Endothelial cell of umbilical vein (primary cell): ENCODE results near the gene CLIP1. TPM values are rescaled to one million over a fixed set of nuclear protein-coding genes. Genes with fewer than 3 reads are reported as not detected.

Experiments
- BruUV-seq: library from RNA; stranded (reverse); fragments of 400-500 nt; replicated peaks from 2 replicates; lab custom pipeline; 2021; lab: Mats Ljungman, UMichigan
- CTCF ChIA-PET: fragments of 300-600, 350-600 bp; sonication (Branson Sonifier 250); formaldehyde crosslinking; loops from one replicate; lab custom pipeline; 2021; ENCODE audit warnings: antibody characterized with exemption, inconsistent platforms; lab: Charles Lee
- POLR2A ChIA-PET: fragments of 300-600, 350-600 bp; sonication (Branson Sonifier 250); formaldehyde crosslinking; loops from one replicate; lab custom pipeline; 2021; ENCODE audit warnings: antibody characterized with exemption, inconsistent platforms; lab: Charles Lee
- DNase-seq: peaks from one replicate; pipeline ENCODE4 v3.0.0-alpha.2; 2011; ENCODE audit warnings: low read depth, low spot score
- FAIRE-seq: peaks from 2 replicates; lab custom pipeline; 2011; peaks lifted over from hg19 to GRCh38; lab: Jason Lieb, UNC
- H2AFZ ChIP-seq: 2 replicates; pipeline ENCODE4 v1.6.0; 2012; ENCODE audit warnings: low read depth, low read length, control low read depth, inconsistent platforms
- H3K27ac ChIP-seq: 2 replicates; pipeline ENCODE4 v1.5.1; 2011; ENCODE audit warnings: low read depth, mild to moderate bottlenecking, control low read depth, low read length, moderate library complexity; ENCODE audit not compliant: insufficient read depth
- H3K27me3 ChIP-seq, 2 experiments: 2 replicates each; pipeline versions ENCODE4 v1.6.0 to v1.6.1; 2011; ENCODE audit warnings: low read length in 2 of 2, mixed read lengths in 1 of 2; ENCODE audit not compliant: control insufficient read depth in 2 of 2, insufficient read depth in 2 of 2
- H3K36me3 ChIP-seq, 2 experiments: 2 replicates in 1 of 2; 3 replicates in 1 of 2; pipeline ENCODE4 v1.5.1; 2011; ENCODE audit warnings: low read length in 2 of 2, mild to moderate bottlenecking in 1 of 2, moderate library complexity in 1 of 2; ENCODE audit not compliant: control insufficient read depth in 2 of 2, insufficient read depth in 2 of 2; ENCODE audit errors: extremely low read depth in 1 of 2
- H3K4me1 ChIP-seq: 3 replicates; pipeline ENCODE4 v1.5.1; 2011; ENCODE audit warnings: mild to moderate bottlenecking, low read length; ENCODE audit not compliant: control insufficient read depth, insufficient read depth; ENCODE audit errors: extremely low read depth
- H3K4me2 ChIP-seq: 2 replicates; pipeline ENCODE4 v1.6.1; 2011; ENCODE audit warnings: low read length, control low read depth, mixed read lengths; ENCODE audit not compliant: insufficient read depth
- H3K4me3 ChIP-seq, 3 experiments: fragments of 200-600 bp in 1 of 3; sonication (generic), shearing (Covaris generic) in 1 of 3; replicated peaks in 1 of 3; 2 replicates each; pipeline ENCODE4 v1.5.1; 2011 to 2016; ENCODE audit warnings: control low read depth in 3 of 3, low read length in 3 of 3, mild to moderate bottlenecking in 2 of 3, inconsistent platforms in 1 of 3, low read depth in 1 of 3, moderate library complexity in 1 of 3; ENCODE audit not compliant: insufficient read depth in 1 of 3
- H3K79me2 ChIP-seq: 2 replicates; pipeline ENCODE4 v1.6.0; 2012; ENCODE audit warnings: low read length, inconsistent platforms; ENCODE audit not compliant: control insufficient read depth, insufficient read depth
- H3K9ac ChIP-seq: replicated peaks from 2 replicates; pipeline ENCODE3; 2011; ENCODE audit warnings: low read length, control low read depth; ENCODE audit not compliant: insufficient read depth; ENCODE audit errors: extremely low read depth
- H3K9me1 ChIP-seq: replicated peaks from 3 replicates; pipeline ENCODE4 v1.6.0; 2011; ENCODE audit warnings: mild to moderate bottlenecking, low read length; ENCODE audit not compliant: control insufficient read depth, insufficient read depth; ENCODE audit errors: extremely low read depth
- H3K9me3 ChIP-seq: replicated peaks from 2 replicates; pipeline ENCODE4 v1.5.1; 2012; ENCODE audit warnings: low read length, inconsistent platforms; ENCODE audit not compliant: control insufficient read depth, insufficient read depth
- H4K20me1 ChIP-seq: replicated peaks from 2 replicates; pipeline ENCODE3; 2011; ENCODE audit warnings: mild to moderate bottlenecking, low read length; ENCODE audit not compliant: control insufficient read depth, insufficient read depth; ENCODE audit errors: extremely low read depth
- EZH2 ChIP-seq: IDR thresholded peaks from 2 replicates; pipeline ENCODE4 v1.6.1; 2012; ENCODE audit warnings: borderline replicate concordance, low read depth, mild to moderate bottlenecking, moderate library complexity, low read length, inconsistent platforms; ENCODE audit not compliant: severe bottlenecking
- FOS ChIP-seq: IDR thresholded peaks from 2 replicates; pipeline ENCODE4 v1.6.1; 2011; ENCODE audit warnings: mild to moderate bottlenecking, low read length, moderate library complexity, borderline replicate concordance; ENCODE audit not compliant: insufficient read depth
- GATA2 ChIP-seq: IDR thresholded peaks from 2 replicates; pipeline ENCODE4 v1.7.0; 2011; ENCODE audit warnings: low read depth, mild to moderate bottlenecking, moderate library complexity, mixed read lengths, low read length; ENCODE audit not compliant: insufficient read length, insufficient read depth
- JUN ChIP-seq: IDR thresholded peaks from 2 replicates; pipeline ENCODE4 v1.6.1; 2011; ENCODE audit warnings: borderline replicate concordance, low read depth; ENCODE audit not compliant: insufficient read length, insufficient read depth
- MYC ChIP-seq: IDR thresholded peaks from one replicate; pipeline ENCODE4 v1.6.1; 2011; ENCODE audit warnings: mild to moderate bottlenecking, low read depth, low read length
- POLR2A ChIP-seq: IDR thresholded peaks from 2 replicates; pipeline ENCODE4 v1.6.1; 2012; ENCODE audit warnings: low read depth, mild to moderate bottlenecking, control low read depth, low read length
- POLR2AphosphoS5 ChIP-seq: IDR thresholded peaks from 2 replicates; pipeline ENCODE4 v1.6.1; 2012; ENCODE audit warnings: low read depth, mild to moderate bottlenecking, control low read depth, low read length, moderate library complexity; ENCODE audit not compliant: insufficient read depth
- dilution Hi-C: fragments of 300-500 bp; cut with MboI; formaldehyde crosslinking; loops from one replicate; pipeline ENCODE4 v1.15.0; 2019; ENCODE audit warnings: low sequenced_read_pairs; ENCODE audit not compliant: extremely low pct_ligation_motif_present
- intact Hi-C: fragments of 100-400 bp; cut with micrococcal nuclease; formaldehyde crosslinking; loops from one replicate; pipeline ENCODE4 v1.10.0; 2022
- polyA plus RNA-seq, 4 experiments: library from polyadenylated mRNA; depleted of rRNA in 3 of 4; stranded (reverse) in 3 of 4; unstranded in 1 of 4; fragments of >200 nt; gene quantifications; 2 replicates each; pipeline versions ENCODE4 v1.2.1 to v1.2.3, GENCODE V29; 2011 to 2012; ENCODE audit warnings: missing spikeins in 1 of 4
- total RNA-seq: library from RNA; stranded (reverse); gene quantifications from 2 replicates; pipeline ENCODE4 v1.2.3, GENCODE V29; 2021
- TF ChIP-seq, protein P1 (sequence below): IDR thresholded peaks from 2 replicates; pipeline ENCODE4 v1.6.1; 2011; ENCODE audit not compliant: insufficient read depth, insufficient read length
- TF ChIP-seq, protein P2 (sequence below), 2 donors: IDR thresholded peaks; 1 replicate in 1 of 2; 2 replicates in 1 of 2; pipeline ENCODE4 v1.5.1; 2011; ENCODE audit warnings: low read length in 2 of 2, mild to moderate bottlenecking in 2 of 2, moderate library complexity in 2 of 2, control low read depth in 1 of 2, inconsistent platforms in 1 of 2, low read depth in 1 of 2; ENCODE audit not compliant: insufficient read depth in 1 of 2; ENCODE audit errors: extremely low read depth in 1 of 2

Gene CLIP1
- total and polyA plus RNA-seq, 2 donors (not counting 3 experiments of a cell fraction or from before 2014, with no cell fraction given): 56.5 to 84.3 TPM

DNA sequence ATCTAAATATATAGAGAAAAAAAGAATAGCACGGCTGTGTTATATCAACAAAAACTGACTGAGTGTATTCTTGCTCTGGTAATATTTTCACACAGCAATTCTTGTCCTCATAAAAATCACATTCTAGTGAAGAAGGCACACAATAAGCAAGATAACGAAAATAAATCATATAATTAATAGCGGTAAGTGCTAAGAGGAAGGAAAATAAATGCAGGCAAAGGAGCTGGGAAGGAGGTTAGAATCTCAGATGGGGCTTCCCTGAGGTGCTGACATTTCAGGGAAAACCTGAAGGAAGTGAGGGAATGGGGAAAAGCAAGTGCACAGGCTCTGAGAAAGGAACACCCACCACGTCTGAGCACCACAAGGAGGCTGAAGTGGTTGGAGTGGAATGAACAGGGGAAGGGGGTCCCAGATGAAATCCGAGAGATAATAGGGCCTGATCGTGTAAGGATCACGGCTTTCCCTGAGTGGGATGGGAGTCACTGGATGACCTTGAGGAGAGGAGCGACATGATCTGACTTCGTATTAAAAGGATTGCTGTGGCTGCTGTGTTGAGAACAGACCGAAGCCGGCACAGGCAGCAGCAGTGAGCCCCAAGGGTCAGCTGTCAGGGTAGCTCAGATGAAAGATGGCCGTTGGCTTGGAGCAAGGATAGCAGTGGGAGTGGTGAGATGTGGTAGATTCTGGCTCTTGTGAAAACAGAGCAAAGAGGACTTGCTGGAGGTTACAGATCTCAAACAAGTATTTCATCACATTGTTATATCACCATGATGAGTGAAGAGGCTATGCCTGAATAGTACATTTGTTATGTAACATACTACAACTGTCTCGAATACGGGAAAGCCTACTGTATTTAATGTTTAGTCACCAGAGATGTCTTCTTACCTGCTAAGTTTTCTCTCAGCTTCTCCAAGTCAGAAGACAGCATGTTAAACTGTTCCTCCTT, 89.1 kb downstream of the CLIP1 start:
- FAIRE-seq: no peak
- TF ChIP-seq FOS (no peak), EZH2 (no peak), GATA2 (no peak), POLR2AphosphoS5 (no peak), JUN (no peak), POLR2A (no peak), MYC (no peak)
- TF ChIP-seq, protein P1, sequence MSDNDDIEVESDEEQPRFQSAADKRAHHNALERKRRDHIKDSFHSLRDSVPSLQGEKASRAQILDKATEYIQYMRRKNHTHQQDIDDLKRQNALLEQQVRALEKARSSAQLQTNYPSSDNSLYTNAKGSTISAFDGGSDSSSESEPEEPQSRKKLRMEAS: no peak
- TF ChIP-seq, protein P2, sequence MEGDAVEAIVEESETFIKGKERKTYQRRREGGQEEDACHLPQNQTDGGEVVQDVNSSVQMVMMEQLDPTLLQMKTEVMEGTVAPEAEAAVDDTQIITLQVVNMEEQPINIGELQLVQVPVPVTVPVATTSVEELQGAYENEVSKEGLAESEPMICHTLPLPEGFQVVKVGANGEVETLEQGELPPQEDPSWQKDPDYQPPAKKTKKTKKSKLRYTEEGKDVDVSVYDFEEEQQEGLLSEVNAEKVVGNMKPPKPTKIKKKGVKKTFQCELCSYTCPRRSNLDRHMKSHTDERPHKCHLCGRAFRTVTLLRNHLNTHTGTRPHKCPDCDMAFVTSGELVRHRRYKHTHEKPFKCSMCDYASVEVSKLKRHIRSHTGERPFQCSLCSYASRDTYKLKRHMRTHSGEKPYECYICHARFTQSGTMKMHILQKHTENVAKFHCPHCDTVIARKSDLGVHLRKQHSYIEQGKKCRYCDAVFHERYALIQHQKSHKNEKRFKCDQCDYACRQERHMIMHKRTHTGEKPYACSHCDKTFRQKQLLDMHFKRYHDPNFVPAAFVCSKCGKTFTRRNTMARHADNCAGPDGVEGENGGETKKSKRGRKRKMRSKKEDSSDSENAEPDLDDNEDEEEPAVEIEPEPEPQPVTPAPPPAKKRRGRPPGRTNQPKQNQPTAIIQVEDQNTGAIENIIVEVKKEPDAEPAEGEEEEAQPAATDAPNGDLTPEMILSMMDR (IDR thresholded peaks at IDR 0.05; ENCODE audit: extremely low read depth in 1 of 2, insufficient read depth in 1 of 2, low read depth in 1 of 2, low read length in 2 of 2): no peak
- no peak for DNase-seq
- POLR2A ChIA-PET: no interaction called here
- no TSS peak for BruUV-seq
- H3K79me2 ChIP-seq: no peaks in the 10 kb centered on the region
- no peak overlapping the region for H2AFZ ChIP-seq
- H3K27ac ChIP-seq: no peak overlapping the region
- no peaks in the 10 kb centered on the region for H3K9me3 ChIP-seq
- H3K27me3 ChIP-seq: no peaks in the 10 kb centered on the region
- no peak overlapping the region for H3K4me3 ChIP-seq
- no peaks in the 10 kb centered on the region for H3K9me1 ChIP-seq
- H3K4me1 ChIP-seq: peaks cover 6% of the 10 kb centered on the region
- CTCF ChIA-PET: interaction anchor here (0.9 to 6.0 kb wide), 4 partner anchors 9 to 138 kb away, joined by 3 to 39 read pairs (median 4); no protein-coding TSS in a partner anchor
- H3K36me3 ChIP-seq: peaks cover 16 to 18% of the 10 kb centered on the region in 2 experiments
- no peaks in the 10 kb centered on the region for H4K20me1 ChIP-seq
- intact Hi-C loops: no loop called here
- H3K4me2 ChIP-seq: no peak overlapping the region
- dilution Hi-C loops: no loop called here
- no peak overlapping the region for H3K9ac ChIP-seq
